Endodermal cell (in vitro differentiated cells): ENCODE measurements around the gene KCTD17. TPM values are rescaled to one million over a fixed set of nuclear protein-coding genes. Genes with fewer than 3 reads are reported as not detected.

Experiments
- DNase-seq: peaks from one replicate; pipeline ENCODE4 v3.0.0-alpha.2; 2017
- H3K27ac ChIP-seq: 2 replicates; pipeline ENCODE4 v1.5.1; 2013; ENCODE audit warnings: mild to moderate bottlenecking, low read depth, low read length, moderate library complexity
- H3K27me3 ChIP-seq: 2 replicates; pipeline ENCODE4 v1.6.1; 2013; ENCODE audit warnings: mild to moderate bottlenecking, low read length, moderate library complexity; ENCODE audit not compliant: insufficient read depth, control insufficient read depth, poor library complexity, severe bottlenecking
- H3K36me3 ChIP-seq: 2 replicates; pipeline ENCODE4 v1.7.0; 2013; ENCODE audit warnings: mild to moderate bottlenecking, low read length, moderate library complexity; ENCODE audit not compliant: control insufficient read depth, insufficient read depth
- H3K4me1 ChIP-seq: one replicate; pipeline ENCODE4 v1.7.0; 2013; ENCODE audit warnings: low read length; ENCODE audit not compliant: control insufficient read depth, insufficient read depth
- H3K4me3 ChIP-seq: 2 replicates; pipeline ENCODE4 v1.5.1; 2013; ENCODE audit warnings: mild to moderate bottlenecking, low read length, moderate library complexity
- H3K9ac ChIP-seq: 2 replicates; pipeline ENCODE4 v1.6.1; 2013; ENCODE audit warnings: mild to moderate bottlenecking, low read length, moderate library complexity; ENCODE audit not compliant: poor library complexity, severe bottlenecking; ENCODE audit errors: extremely low read depth
- H3K9me3 ChIP-seq: 2 replicates; pipeline ENCODE4 v1.6.1; 2013; ENCODE audit warnings: mild to moderate bottlenecking, low read length, moderate library complexity; ENCODE audit not compliant: control insufficient read depth
- H3K27ac Mint-ChIP-seq: 2 replicates; pipeline ENCODE4 v1.8.0; 2020; ENCODE audit warnings: mixed read lengths
- H3K27me3 Mint-ChIP-seq: 2 replicates; pipeline ENCODE4 v1.8.0; 2021; ENCODE audit warnings: mild to moderate bottlenecking, mixed read lengths; ENCODE audit not compliant: insufficient read depth
- H3K36me3 Mint-ChIP-seq: 2 replicates; pipeline ENCODE4 v1.8.0; 2020; ENCODE audit warnings: low read depth, mixed read lengths
- H3K4me1 Mint-ChIP-seq: 2 replicates; pipeline ENCODE4 v1.8.0; 2020; ENCODE audit warnings: mixed read lengths
- H3K4me3 Mint-ChIP-seq: 2 replicates; pipeline ENCODE4 v1.8.0; 2020; ENCODE audit warnings: mild to moderate bottlenecking, moderate library complexity, mixed read lengths
- H3K9me3 Mint-ChIP-seq: 2 replicates; pipeline ENCODE4 v1.8.0; 2020; ENCODE audit warnings: mild to moderate bottlenecking, mixed read lengths
- WGBS, 2 experiments: methylation state at CpG; one replicate each; pipeline versions ENCODE4 v1.1.5 to v1.1.7; 2013; ENCODE audit warnings: missing lambda C conversion rate in 2 of 2, mixed read lengths in 1 of 2; ENCODE audit not compliant: insufficient coverage in 1 of 2, insufficient read length in 1 of 2; 5-methylcytosine and 5-hydroxymethylcytosine counted together
- total RNA-seq, 2 donors: library from RNA; stranded (reverse); fragmentation: NEBNext Ultra II Directional in 1 of 2; extraction: Animal tissue kit (Norgen Biotek cat#: 25700) in 1 of 2; gene quantifications; 2 replicates in 1 of 2; 3 replicates in 1 of 2; pipeline ENCODE4 v1.2.1, GENCODE V29; 2021
- TF ChIP-seq, protein P1 (sequence below): fragments of 200-600 bp; sonication (generic); conservative IDR thresholded peaks from 2 replicates; pipeline ENCODE4 v1.5.0; 2021; ENCODE audit warnings: antibody characterized with exemption, mild to moderate bottlenecking

KCTD17 gene
- total RNA-seq, 2 donors from 2014 or later, result 35.4 to 37.0 TPM

DNA sequence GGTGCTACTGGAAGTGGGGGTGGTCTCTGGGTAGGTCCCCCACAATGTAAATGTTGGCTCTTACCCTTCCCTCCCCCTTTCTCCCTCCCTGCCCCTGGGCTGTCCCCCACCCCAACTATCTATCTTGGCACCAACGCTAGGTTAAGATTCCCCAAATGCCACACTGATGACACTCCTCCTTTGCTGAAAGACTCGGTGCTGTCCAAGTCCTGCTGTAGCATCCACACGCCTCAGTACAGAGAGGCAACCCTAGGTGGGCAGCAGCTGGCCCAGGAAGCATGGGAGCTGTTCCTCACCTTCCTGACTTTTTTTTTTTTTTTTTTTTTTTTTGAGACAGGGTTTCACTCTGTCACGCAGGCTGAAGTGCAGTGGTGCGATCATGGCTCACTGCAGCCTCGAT is 3.4 kb upstream of the KCTD17 start:
- no peak overlapping the region for H3K27ac ChIP-seq
- Mint-ChIP-seq H3K4me3 (no peak overlapping the region), H3K9me3 (no peaks in the 10 kb centered on the region), H3K27ac (no peak overlapping the region), H3K36me3 (no peaks in the 10 kb centered on the region), H3K4me1 (peaks cover 3% of the 10 kb centered on the region), H3K27me3 (peaks cover 13% of the 10 kb centered on the region)
- no peaks in the 10 kb centered on the region for H3K36me3 ChIP-seq
- DNase-seq, result peak; percentile 49
- no peaks in the 10 kb centered on the region for H3K4me1 ChIP-seq
- H3K27me3 ChIP-seq, result no peaks in the 10 kb centered on the region
- WGBS, 2 experiments, result 93 to 100% methylated on average over 3 to 6 of the region's 6 CpGs
- no peak overlapping the region for H3K9ac ChIP-seq
- H3K4me3 ChIP-seq, result no peak overlapping the region
- TF ChIP-seq, protein P1, sequence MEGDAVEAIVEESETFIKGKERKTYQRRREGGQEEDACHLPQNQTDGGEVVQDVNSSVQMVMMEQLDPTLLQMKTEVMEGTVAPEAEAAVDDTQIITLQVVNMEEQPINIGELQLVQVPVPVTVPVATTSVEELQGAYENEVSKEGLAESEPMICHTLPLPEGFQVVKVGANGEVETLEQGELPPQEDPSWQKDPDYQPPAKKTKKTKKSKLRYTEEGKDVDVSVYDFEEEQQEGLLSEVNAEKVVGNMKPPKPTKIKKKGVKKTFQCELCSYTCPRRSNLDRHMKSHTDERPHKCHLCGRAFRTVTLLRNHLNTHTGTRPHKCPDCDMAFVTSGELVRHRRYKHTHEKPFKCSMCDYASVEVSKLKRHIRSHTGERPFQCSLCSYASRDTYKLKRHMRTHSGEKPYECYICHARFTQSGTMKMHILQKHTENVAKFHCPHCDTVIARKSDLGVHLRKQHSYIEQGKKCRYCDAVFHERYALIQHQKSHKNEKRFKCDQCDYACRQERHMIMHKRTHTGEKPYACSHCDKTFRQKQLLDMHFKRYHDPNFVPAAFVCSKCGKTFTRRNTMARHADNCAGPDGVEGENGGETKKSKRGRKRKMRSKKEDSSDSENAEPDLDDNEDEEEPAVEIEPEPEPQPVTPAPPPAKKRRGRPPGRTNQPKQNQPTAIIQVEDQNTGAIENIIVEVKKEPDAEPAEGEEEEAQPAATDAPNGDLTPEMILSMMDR, result no peak
- no peaks in the 10 kb centered on the region for H3K9me3 ChIP-seq

GRCh38 chr22:37049224-37049623 is 2.3 kb upstream of the KCTD17 start:
- H3K4me3 Mint-ChIP-seq, result no peak overlapping the region
- Histone ChIP-seq H3K27me3 (no peaks in the 10 kb centered on the region), H3K9ac (no peak overlapping the region), H3K4me1 (no peaks in the 10 kb centered on the region), H3K36me3 (no peaks in the 10 kb centered on the region), H3K27ac (no peak overlapping the region), H3K9me3 (no peaks in the 10 kb centered on the region), H3K4me3 (no peak overlapping the region)
- peaks cover 13% of the 10 kb centered on the region for H3K27me3 Mint-ChIP-seq
- WGBS, 2 experiments, result 82 to 95% methylated on average over 2 of the region's 2 CpGs
- DNase-seq, result no peak
- no peak overlapping the region for H3K27ac Mint-ChIP-seq
- no peaks in the 10 kb centered on the region for H3K36me3 Mint-ChIP-seq
- peaks cover 9% of the 10 kb centered on the region for H3K4me1 Mint-ChIP-seq
- TF ChIP-seq, protein P1, result no peak
- no peaks in the 10 kb centered on the region for H3K9me3 Mint-ChIP-seq

DNA sequence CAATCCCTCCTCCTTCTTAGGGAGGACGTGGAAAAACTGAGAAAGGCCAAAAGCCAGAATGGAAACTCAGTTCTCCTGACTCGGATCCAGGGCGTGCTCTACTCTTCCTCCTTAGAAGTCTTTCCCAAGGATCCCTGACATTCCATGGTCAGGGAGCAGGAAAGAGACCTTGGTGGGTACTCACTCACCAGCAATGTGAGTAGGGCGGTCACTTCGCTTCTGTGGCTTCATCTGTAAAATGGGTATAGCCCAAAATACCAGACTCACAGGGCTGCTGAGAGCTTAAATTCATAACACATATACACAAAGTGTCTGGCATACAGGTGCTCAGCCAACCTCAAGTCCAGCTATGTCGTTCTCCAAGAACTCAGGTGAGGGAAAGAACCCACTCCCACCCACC is 629 bp upstream of the KCTD17 start:
- Mint-ChIP-seq H3K27ac (no peak overlapping the region), H3K4me3 (peak overlapping the region; percentile 60), H3K4me1 (peaks cover 16% of the 10 kb centered on the region), H3K27me3 (peaks cover 13% of the 10 kb centered on the region), H3K36me3 (no peaks in the 10 kb centered on the region), H3K9me3 (no peaks in the 10 kb centered on the region)
- no peak overlapping the region for H3K27ac ChIP-seq
- H3K36me3 ChIP-seq, result peaks cover 1% of the 10 kb centered on the region
- WGBS, 2 experiments, result 92 to 94% methylated on average over 5 to 6 of the region's 6 CpGs
- H3K4me1 ChIP-seq, result no peaks in the 10 kb centered on the region
- H3K9me3 ChIP-seq, result no peaks in the 10 kb centered on the region
- DNase-seq, result no peak
- TF ChIP-seq, protein P1, result no peak
- no peak overlapping the region for H3K4me3 ChIP-seq
- no peak overlapping the region for H3K9ac ChIP-seq
- no peaks in the 10 kb centered on the region for H3K27me3 ChIP-seq
